DND-41 (cell line): Measurements from ENCODE around the gene CEBPG.

ENCODE experiments used
- ATAC-seq: fragments of 200-7000 bp; cut with Tn5 transposase; 3 replicates; pipeline ENCODE4 v1.9.1; 2021; ENCODE audit warnings: low read depth; ENCODE audit not compliant: insufficient read depth
- DNase-seq: peaks from one replicate; pipeline ENCODE4 v3.0.0-alpha.2; 2020
- H2AFZ ChIP-seq: 2 replicates; pipeline ENCODE4 v1.6.0; 2012; ENCODE audit warnings: low read depth, low read length
- H3K27ac ChIP-seq: 2 replicates; pipeline ENCODE4 v1.5.1; 2012; ENCODE audit warnings: low read length, inconsistent platforms
- H3K27me3 ChIP-seq: fragments of 200-600 bp; sonication (generic); 2 replicates; pipeline ENCODE4 v1.6.0; 2012; ENCODE audit warnings: low read length, mild to moderate bottlenecking, inconsistent platforms; ENCODE audit not compliant: insufficient read depth, poor library complexity
- H3K36me3 ChIP-seq: 2 replicates; pipeline ENCODE4 v1.5.1; 2012; ENCODE audit warnings: low read length, inconsistent platforms; ENCODE audit not compliant: insufficient read depth
- H3K4me1 ChIP-seq: 2 replicates; pipeline ENCODE4 v1.5.1; 2012; ENCODE audit warnings: mild to moderate bottlenecking, low read length; ENCODE audit not compliant: insufficient read depth
- H3K4me2 ChIP-seq: 2 replicates; pipeline ENCODE4 v1.6.0; 2012; ENCODE audit warnings: mild to moderate bottlenecking, moderate library complexity, low read length, inconsistent platforms; ENCODE audit not compliant: insufficient read depth
- H3K4me3 ChIP-seq, 2 experiments: fragments of 200-600 bp in 1 of 2; shearing (Covaris generic) in 1 of 2; 2 replicates each; pipeline ENCODE4 v1.5.1; 2012 to 2016; ENCODE audit warnings: inconsistent platforms in 2 of 2, low read length in 2 of 2, mild to moderate bottlenecking in 2 of 2, low read depth in 1 of 2, moderate library complexity in 1 of 2
- H3K79me2 ChIP-seq: 2 replicates; pipeline ENCODE4 v1.6.0; 2012; ENCODE audit warnings: low read length, inconsistent platforms; ENCODE audit not compliant: insufficient read depth
- H3K9ac ChIP-seq: 2 replicates; pipeline ENCODE4 v1.6.0; 2012; ENCODE audit warnings: low read depth, mild to moderate bottlenecking, inconsistent platforms, low read length, moderate library complexity
- H3K9me3 ChIP-seq: 2 replicates; pipeline ENCODE4 v1.5.1; 2012; ENCODE audit warnings: low read length, moderate library complexity, mild to moderate bottlenecking, inconsistent platforms; ENCODE audit not compliant: insufficient read depth, severe bottlenecking
- H4K20me1 ChIP-seq: 2 replicates; pipeline ENCODE4 v1.6.0; 2012; ENCODE audit warnings: low read length; ENCODE audit not compliant: insufficient read depth
- EZH2 ChIP-seq: IDR thresholded peaks from 3 replicates; pipeline ENCODE4 v1.6.1; 2012; ENCODE audit warnings: borderline replicate concordance, low read depth, mild to moderate bottlenecking, moderate library complexity, low read length, inconsistent platforms; ENCODE audit not compliant: severe bottlenecking
- TF ChIP-seq, protein P1 (sequence below): IDR thresholded peaks from 2 replicates; pipeline ENCODE4 v1.5.1; 2012; ENCODE audit warnings: borderline replicate concordance, low read length, moderate library complexity, mild to moderate bottlenecking; ENCODE audit not compliant: poor library complexity, severe bottlenecking; ENCODE audit errors: extremely low read depth

The CEBPG gene

DNA sequence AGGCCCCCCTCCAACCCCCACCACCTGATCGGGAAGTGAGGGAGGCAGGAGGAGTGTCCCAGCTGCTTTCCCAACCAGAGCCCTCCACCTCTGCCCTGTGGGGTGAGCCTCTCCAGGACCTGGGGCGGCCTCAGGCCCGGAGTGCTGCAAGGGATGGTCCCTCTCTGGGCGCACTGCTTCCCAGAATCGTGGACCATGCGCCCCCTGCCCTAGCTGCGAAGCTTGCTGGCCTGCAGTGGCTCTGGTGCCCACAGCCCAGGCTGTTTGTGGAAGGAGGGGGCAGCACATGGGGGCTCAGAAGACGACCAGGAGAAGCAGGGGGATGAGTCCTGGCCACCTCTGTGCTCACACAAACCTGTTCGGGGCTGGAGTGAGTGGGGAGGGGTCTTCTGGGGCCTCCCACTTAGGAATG, 33.6 kb downstream of the CEBPG start:
- Histone ChIP-seq H3K9ac (no peak overlapping the region), H3K4me1 (no peaks in the 10 kb centered on the region), H3K4me3 (no peak overlapping the region), H2AFZ (no peak overlapping the region), H4K20me1 (peaks cover 6% of the 10 kb centered on the region), H3K79me2 (no peaks in the 10 kb centered on the region), H3K36me3 (no peaks in the 10 kb centered on the region), H3K4me2 (no peak overlapping the region), H3K9me3 (no peaks in the 10 kb centered on the region), H3K27me3 (no peaks in the 10 kb centered on the region), H3K27ac (no peak overlapping the region)
- TF ChIP-seq EZH2, result no peak
- TF ChIP-seq, protein P1, sequence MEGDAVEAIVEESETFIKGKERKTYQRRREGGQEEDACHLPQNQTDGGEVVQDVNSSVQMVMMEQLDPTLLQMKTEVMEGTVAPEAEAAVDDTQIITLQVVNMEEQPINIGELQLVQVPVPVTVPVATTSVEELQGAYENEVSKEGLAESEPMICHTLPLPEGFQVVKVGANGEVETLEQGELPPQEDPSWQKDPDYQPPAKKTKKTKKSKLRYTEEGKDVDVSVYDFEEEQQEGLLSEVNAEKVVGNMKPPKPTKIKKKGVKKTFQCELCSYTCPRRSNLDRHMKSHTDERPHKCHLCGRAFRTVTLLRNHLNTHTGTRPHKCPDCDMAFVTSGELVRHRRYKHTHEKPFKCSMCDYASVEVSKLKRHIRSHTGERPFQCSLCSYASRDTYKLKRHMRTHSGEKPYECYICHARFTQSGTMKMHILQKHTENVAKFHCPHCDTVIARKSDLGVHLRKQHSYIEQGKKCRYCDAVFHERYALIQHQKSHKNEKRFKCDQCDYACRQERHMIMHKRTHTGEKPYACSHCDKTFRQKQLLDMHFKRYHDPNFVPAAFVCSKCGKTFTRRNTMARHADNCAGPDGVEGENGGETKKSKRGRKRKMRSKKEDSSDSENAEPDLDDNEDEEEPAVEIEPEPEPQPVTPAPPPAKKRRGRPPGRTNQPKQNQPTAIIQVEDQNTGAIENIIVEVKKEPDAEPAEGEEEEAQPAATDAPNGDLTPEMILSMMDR, result no peak
- DNase-seq (no peak), ATAC-seq (no peak; the same call in 2 of the 3 replicates)

DNA sequence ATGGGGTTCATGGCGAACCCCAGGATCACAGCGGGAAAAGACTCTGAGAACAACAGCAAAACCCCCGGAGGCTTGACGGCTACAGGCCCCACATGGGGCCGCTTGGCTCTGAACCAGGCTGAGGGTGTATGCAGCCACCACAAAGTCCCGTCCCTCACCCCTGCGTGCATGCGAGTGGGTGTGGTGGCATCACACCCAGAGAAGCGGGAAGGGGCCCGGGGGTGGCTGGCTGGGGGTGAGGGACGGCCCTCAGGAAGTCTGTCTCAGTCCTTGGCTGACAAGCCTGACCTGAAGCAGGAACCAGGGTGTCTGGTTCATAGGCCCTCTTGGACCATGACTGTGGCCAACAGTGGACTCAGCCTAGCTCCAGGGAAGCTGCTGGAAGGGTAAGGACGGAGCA, 34.2 kb downstream of the CEBPG start:
- peaks cover 6% of the 10 kb centered on the region for H4K20me1 ChIP-seq
- no peaks in the 10 kb centered on the region for H3K4me1 ChIP-seq
- no peaks in the 10 kb centered on the region for H3K79me2 ChIP-seq
- no peaks in the 10 kb centered on the region for H3K9me3 ChIP-seq
- no peak overlapping the region for H3K9ac ChIP-seq
- no peak overlapping the region for H2AFZ ChIP-seq
- no peaks in the 10 kb centered on the region for H3K36me3 ChIP-seq
- H3K27me3 ChIP-seq, result no peaks in the 10 kb centered on the region
- no peak for DNase-seq
- H3K4me2 ChIP-seq, result no peak overlapping the region
- H3K4me3 ChIP-seq, result no peak overlapping the region
- H3K27ac ChIP-seq, result no peak overlapping the region
- ATAC-seq, result no peak
- TF ChIP-seq, protein P1, result no peak
- no peak for TF ChIP-seq EZH2

DNA sequence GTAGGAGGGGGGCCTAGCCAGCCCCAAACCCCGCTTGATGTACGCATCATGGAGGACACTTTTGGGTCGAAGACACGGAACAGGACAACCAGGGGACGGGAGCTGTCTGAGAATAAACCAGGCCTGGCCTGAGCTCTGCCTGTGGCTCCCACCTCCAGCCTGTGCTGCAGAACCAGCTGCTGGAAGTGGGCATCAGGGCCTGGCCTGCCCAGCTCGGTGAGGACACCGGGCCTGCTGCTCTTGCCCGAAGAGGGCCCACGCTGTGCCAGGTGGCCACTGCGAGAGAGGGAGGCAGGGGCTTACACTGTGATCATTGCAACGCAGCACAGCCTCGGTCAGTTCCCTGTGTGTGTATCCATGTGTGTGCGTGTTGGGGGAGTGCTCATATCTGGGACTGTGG, 34.6 kb downstream of the CEBPG start:
- TF ChIP-seq, protein P1, result no peak
- TF ChIP-seq EZH2, result no peak
- H3K27ac ChIP-seq, result no peak overlapping the region
- H3K9ac ChIP-seq, result no peak overlapping the region
- H3K4me1 ChIP-seq, result no peaks in the 10 kb centered on the region
- peaks cover 6% of the 10 kb centered on the region for H4K20me1 ChIP-seq
- H3K27me3 ChIP-seq, result no peaks in the 10 kb centered on the region
- H2AFZ ChIP-seq, result no peak overlapping the region
- H3K79me2 ChIP-seq, result no peaks in the 10 kb centered on the region
- ATAC-seq (no peak), DNase-seq (no peak)
- no peak overlapping the region for H3K4me2 ChIP-seq
- no peaks in the 10 kb centered on the region for H3K36me3 ChIP-seq
- no peaks in the 10 kb centered on the region for H3K9me3 ChIP-seq
- H3K4me3 ChIP-seq, result no peak overlapping the region
